OCI-LY1 (cell line): ENCODE results near the gene BANF2.

Experiments used
- H2AFZ ChIP-seq: fragments of 200-600 bp; sonication (generic), shearing (Covaris generic); 2 replicates; pipeline ENCODE4 v1.6.0; 2014; ENCODE audit warnings: antibody characterized with exemption, mild to moderate bottlenecking, low read length
- H3F3A ChIP-seq: fragments of 200-600 bp; sonication (generic), shearing (Covaris generic); 2 replicates; pipeline ENCODE4 v1.6.0; 2014; ENCODE audit warnings: mild to moderate bottlenecking, antibody characterized with exemption, low read length, moderate library complexity; ENCODE audit not compliant: insufficient read depth
- H3K27ac ChIP-seq: fragments of 200-600 bp; sonication (generic); 2 replicates; pipeline ENCODE4 v1.5.1; 2014; ENCODE audit warnings: low read length, mixed run types, mild to moderate bottlenecking, low read depth; ENCODE audit not compliant: poor library complexity, severe bottlenecking
- H3K27me3 ChIP-seq: fragments of 200-600 bp; sonication (generic); 2 replicates; pipeline ENCODE4 v1.6.0; 2014; ENCODE audit warnings: antibody characterized with exemption, mild to moderate bottlenecking, low read length, moderate library complexity; ENCODE audit not compliant: insufficient read depth
- H3K36me3 ChIP-seq: fragments of 200-600 bp; sonication (generic); 2 replicates; pipeline ENCODE4 v1.6.1; 2014; ENCODE audit warnings: mild to moderate bottlenecking, antibody characterized with exemption, low read length, moderate library complexity, mixed read lengths; ENCODE audit not compliant: insufficient read depth
- H3K4me1 ChIP-seq: fragments of 200-600 bp; sonication (generic); 2 replicates; pipeline ENCODE4 v1.5.1; 2014; ENCODE audit warnings: mild to moderate bottlenecking, low read length, moderate library complexity; ENCODE audit not compliant: insufficient read depth, severe bottlenecking
- H3K4me2 ChIP-seq: fragments of 200-600 bp; sonication (generic), shearing (Covaris generic); 2 replicates; pipeline ENCODE4 v1.6.1; 2014; ENCODE audit warnings: low read length
- H3K4me3 ChIP-seq: fragments of 200-600 bp; sonication (generic); 2 replicates; pipeline ENCODE4 v1.5.1; 2014; ENCODE audit warnings: low read length, low read depth, mild to moderate bottlenecking, mixed read lengths; ENCODE audit not compliant: poor library complexity, severe bottlenecking
- H3K79me2 ChIP-seq: fragments of 200-600 bp; shearing (Covaris generic); 2 replicates; pipeline ENCODE4 v1.6.1; 2016; ENCODE audit warnings: mixed run types, low read length, mixed read lengths; ENCODE audit not compliant: insufficient read depth
- H3K9ac ChIP-seq: fragments of 200-600 bp; sonication (generic), shearing (Covaris generic); 2 replicates; pipeline ENCODE4 v1.6.1; 2014; ENCODE audit warnings: mild to moderate bottlenecking, low read length, mixed read lengths
- H3K9me2 ChIP-seq: fragments of 200-600 bp; sonication (generic), shearing (Covaris generic); 2 replicates; pipeline ENCODE4 v1.6.1; 2014; ENCODE audit warnings: low read depth, mild to moderate bottlenecking, low read length, mixed read lengths
- H3K9me3 ChIP-seq: fragments of 200-600 bp; shearing (Covaris generic); 2 replicates; pipeline ENCODE4 v1.6.1; 2014; ENCODE audit warnings: low read length, mixed read lengths
- H4K20me1 ChIP-seq: fragments of 200-600 bp; sonication (generic), shearing (Covaris generic); 2 replicates; pipeline ENCODE4 v1.6.0; 2016; ENCODE audit warnings: mild to moderate bottlenecking, low read length; ENCODE audit not compliant: insufficient read depth
- EZH2 ChIP-seq: fragments of 200-600 bp; sonication (generic), shearing (Covaris generic); IDR thresholded peaks from 2 replicates; pipeline ENCODE4 v1.8.0; 2017; ENCODE audit warnings: borderline replicate concordance, mixed run types, mild to moderate bottlenecking, antibody characterized with exemption, low read length, moderate library complexity, mixed read lengths
- TF ChIP-seq, protein P1 (sequence below): fragments of 200-600 bp; sonication (generic), shearing (Covaris generic); IDR thresholded peaks from 2 replicates; pipeline ENCODE4 v1.5.1; 2017; ENCODE audit warnings: mild to moderate bottlenecking, antibody characterized with exemption, low read length, moderate library complexity, mixed read lengths

The BANF2 gene

GRCh38 chr20:17679941-17680835 is 19.6 kb upstream of the BANF2 start:
- Histone ChIP-seq H3K9me2 (no peaks in the 10 kb centered on the region), H2AFZ (no peak overlapping the region), H3K9me3 (no peaks in the 10 kb centered on the region), H3K27me3 (no peaks in the 10 kb centered on the region), H3K9ac (peak overlapping the region; percentile 74), H3K27ac (peak overlapping the region; percentile 44), H4K20me1 (no peaks in the 10 kb centered on the region), H3K79me2 (no peaks in the 10 kb centered on the region), H3K4me1 (peaks cover 18% of the 10 kb centered on the region), H3F3A (no peaks in the 10 kb centered on the region), H3K4me3 (peak overlapping the region; percentile 68), H3K4me2 (peak overlapping the region; percentile 77), H3K36me3 (peaks cover 15% of the 10 kb centered on the region; the same call in 1 of the 2 replicates)
- TF ChIP-seq EZH2 = no peak
- TF ChIP-seq, protein P1, sequence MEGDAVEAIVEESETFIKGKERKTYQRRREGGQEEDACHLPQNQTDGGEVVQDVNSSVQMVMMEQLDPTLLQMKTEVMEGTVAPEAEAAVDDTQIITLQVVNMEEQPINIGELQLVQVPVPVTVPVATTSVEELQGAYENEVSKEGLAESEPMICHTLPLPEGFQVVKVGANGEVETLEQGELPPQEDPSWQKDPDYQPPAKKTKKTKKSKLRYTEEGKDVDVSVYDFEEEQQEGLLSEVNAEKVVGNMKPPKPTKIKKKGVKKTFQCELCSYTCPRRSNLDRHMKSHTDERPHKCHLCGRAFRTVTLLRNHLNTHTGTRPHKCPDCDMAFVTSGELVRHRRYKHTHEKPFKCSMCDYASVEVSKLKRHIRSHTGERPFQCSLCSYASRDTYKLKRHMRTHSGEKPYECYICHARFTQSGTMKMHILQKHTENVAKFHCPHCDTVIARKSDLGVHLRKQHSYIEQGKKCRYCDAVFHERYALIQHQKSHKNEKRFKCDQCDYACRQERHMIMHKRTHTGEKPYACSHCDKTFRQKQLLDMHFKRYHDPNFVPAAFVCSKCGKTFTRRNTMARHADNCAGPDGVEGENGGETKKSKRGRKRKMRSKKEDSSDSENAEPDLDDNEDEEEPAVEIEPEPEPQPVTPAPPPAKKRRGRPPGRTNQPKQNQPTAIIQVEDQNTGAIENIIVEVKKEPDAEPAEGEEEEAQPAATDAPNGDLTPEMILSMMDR = no peak

GRCh38 chr20:17680836-17681725 is 18.7 kb upstream of the BANF2 start:
- Histone ChIP-seq H3F3A (no peaks in the 10 kb centered on the region), H3K4me1 (peaks cover 18% of the 10 kb centered on the region), H3K4me2 (peak overlapping the region; percentile 77), H3K9ac (peak overlapping the region; percentile 74), H3K4me3 (peak overlapping the region; percentile 68), H3K9me3 (no peaks in the 10 kb centered on the region), H3K27me3 (no peaks in the 10 kb centered on the region), H2AFZ (no peak overlapping the region), H3K9me2 (no peaks in the 10 kb centered on the region), H3K79me2 (no peaks in the 10 kb centered on the region), H4K20me1 (no peaks in the 10 kb centered on the region), H3K27ac (peak overlapping the region; percentile 44), H3K36me3 (peaks cover 15% of the 10 kb centered on the region; the same call in 1 of the 2 replicates)
- TF ChIP-seq, protein P1 = peak; percentile 23
- TF ChIP-seq EZH2 = no peak

GRCh38 chr20:17681726-17682102 is 18.1 kb upstream of the BANF2 start:
- no peaks in the 10 kb centered on the region for H3K9me2 ChIP-seq
- H3K27ac ChIP-seq = no peak overlapping the region
- H4K20me1 ChIP-seq = no peaks in the 10 kb centered on the region
- peak overlapping the region; percentile 68 for H3K4me3 ChIP-seq
- H3K9me3 ChIP-seq = no peaks in the 10 kb centered on the region
- H3K9ac ChIP-seq = peak overlapping the region; percentile 66
- no peaks in the 10 kb centered on the region for H3K79me2 ChIP-seq
- H3K36me3 ChIP-seq = peaks cover 10% of the 10 kb centered on the region; the same call in 1 of the 2 replicates
- no peak overlapping the region for H2AFZ ChIP-seq
- peaks cover 18% of the 10 kb centered on the region for H3K4me1 ChIP-seq
- H3K27me3 ChIP-seq = no peaks in the 10 kb centered on the region; the same call in 1 of the 2 replicates
- no peak for TF ChIP-seq EZH2
- TF ChIP-seq, protein P1 = no peak
- no peaks in the 10 kb centered on the region for H3F3A ChIP-seq
- peak overlapping the region; percentile 55; the same call in 1 of the 2 replicates for H3K4me2 ChIP-seq
